KOPT-K1 (cell line): Measurements from ENCODE around the gene KRT82.
"Not testable (repeated sequence)": the region's sequence is repeated elsewhere in the genome, so short reads cannot be mapped to it uniquely, and the experiment has no call there.

Source experiments
- H3K27ac ChIP-seq: fragments of 200-600 bp; sonication (generic); 2 replicates; pipeline ENCODE4 v1.5.1; 2016; ENCODE audit warnings: antibody characterized with exemption, mild to moderate bottlenecking, low read depth, low read length; ENCODE audit not compliant: poor library complexity, severe bottlenecking
- H3K36me3 ChIP-seq: fragments of 200-600 bp; sonication (generic); 2 replicates; pipeline ENCODE4 v1.5.1; 2017; ENCODE audit warnings: antibody characterized with exemption, mild to moderate bottlenecking, low read length, moderate library complexity; ENCODE audit not compliant: insufficient read depth
- H3K9me3 ChIP-seq: fragments of 200-600 bp; sonication (generic); 2 replicates; pipeline ENCODE4 v1.5.1; 2017; ENCODE audit warnings: antibody characterized with exemption, low read length, mild to moderate bottlenecking; ENCODE audit not compliant: insufficient read depth, poor library complexity, severe bottlenecking

KRT82 gene

DNA sequence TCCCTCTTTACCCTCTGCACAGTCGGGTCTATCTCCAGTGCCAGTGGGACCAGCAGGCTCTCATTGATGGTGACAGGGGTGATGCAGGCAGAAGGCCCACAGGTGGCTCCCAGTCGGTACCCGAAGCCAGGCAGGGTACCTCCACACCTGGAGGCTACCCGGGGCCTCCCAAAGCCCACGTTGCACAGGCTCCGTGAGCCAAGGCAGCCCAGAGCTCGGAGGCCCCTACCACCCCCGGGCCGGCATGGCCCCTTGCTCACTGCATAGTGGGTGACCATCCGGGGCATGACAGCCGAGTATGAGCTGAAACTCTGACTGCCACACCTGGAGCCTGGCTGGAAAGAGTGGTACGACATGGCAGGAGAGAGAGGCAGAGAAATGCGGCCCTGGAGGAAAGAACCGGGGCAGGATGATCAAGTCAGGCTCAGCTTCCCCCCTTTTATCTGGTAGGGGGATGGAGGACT lies at the start of gene KRT82:
TSS of gene KRT82 (minus strand) at position 414 of the 464 bp plus-strand sequence. CDS start at position 356, 58 bp downstream.
- Histone ChIP-seq H3K27ac (no peak within 1 kb of the TSS), H3K9me3 (no peaks in the 10 kb centered on the region), H3K36me3 (no peaks in the 10 kb centered on the region)

DNA sequence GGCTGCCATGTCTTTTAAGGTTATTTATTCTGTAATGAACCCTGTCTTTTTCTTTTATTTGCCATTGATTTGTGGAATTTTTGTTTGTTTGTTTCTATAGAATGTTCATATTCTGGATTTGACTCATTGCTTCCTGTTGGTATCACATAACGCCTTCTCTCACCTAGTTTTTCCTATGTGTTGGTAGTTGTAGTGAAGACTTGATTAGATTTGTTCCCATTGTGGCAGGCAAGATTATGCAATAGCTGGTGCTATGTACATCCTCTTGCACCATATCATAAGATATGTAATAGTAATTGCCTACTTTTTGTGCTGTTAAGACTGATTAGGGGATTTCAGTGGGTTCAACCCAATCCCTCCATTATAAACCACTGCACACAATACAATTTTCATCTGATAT lies 49.7 kb upstream of the KRT82 start:
- Histone ChIP-seq H3K36me3 (no peaks in the 10 kb centered on the region), H3K9me3 (no peaks in the 10 kb centered on the region), H3K27ac (no peak overlapping the region)

DNA sequence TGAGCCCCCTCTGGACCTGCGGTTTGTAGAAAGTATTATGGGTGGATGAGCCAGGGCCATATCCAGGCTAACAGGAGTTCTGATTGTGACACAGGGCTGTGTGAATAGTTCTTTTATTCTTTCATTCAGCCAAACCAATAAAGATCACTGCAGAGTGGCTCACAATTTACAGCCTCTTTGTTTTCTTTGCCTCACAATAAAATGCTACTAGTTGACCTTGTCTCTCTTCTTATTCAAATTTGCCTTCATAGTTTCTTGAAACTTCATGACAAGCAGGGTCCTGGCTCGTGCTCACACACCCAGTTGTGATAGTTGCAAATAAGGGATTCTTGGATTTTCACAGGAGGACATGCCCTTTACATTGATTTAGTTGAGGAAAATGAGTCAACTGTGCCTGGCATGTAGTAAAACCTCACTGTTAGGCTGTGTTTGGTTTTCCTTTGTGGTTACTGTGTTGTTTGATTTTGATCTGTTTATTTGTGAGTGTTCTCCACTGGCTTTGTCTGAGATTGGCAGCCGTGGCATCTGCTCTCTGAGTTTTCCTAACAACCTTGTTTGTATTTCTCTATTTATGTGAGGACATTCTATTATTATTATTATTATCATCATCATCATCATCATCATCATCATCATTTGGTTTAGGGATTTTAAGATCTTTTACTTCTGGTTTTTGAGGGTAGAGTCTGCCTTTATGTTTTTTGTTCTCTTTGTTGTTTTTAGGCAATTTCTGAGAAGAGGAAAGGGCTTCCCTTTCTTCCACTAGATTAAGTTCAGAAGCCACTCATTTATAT lies 48.5 kb upstream of the KRT82 start:
- Histone ChIP-seq H3K36me3 (no peaks in the 10 kb centered on the region), H3K27ac (no peak overlapping the region), H3K9me3 (no peaks in the 10 kb centered on the region)

DNA sequence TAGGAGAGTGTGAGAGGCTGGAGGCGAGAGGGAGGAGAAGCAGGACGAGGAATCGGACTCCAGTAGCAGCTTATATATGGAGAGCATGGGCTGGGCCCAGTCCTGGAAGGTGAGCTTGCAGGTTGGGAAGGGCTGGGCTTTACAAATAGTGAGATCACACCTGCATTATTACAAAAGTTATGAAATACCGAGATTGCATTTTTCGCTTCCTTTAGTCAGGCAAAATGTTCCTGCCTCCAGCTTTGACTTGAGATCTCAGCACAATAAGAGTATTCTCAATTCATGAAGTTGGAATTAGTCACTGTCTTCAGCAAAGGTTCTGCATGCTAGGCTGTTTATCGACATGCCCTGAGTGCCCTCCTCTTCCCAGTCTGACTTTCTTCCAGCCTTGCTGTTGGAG lies 46.0 kb upstream of the KRT82 start, which contains the start of gene KRT6B:
TSS of gene KRT6B (minus strand) at position 46 of the 400 bp plus-strand sequence. CDS start 68 bp downstream, outside the sequence.
- Histone ChIP-seq H3K36me3 (no peaks in the 10 kb centered on the region), H3K27ac (no peak within 1 kb of the TSS), H3K9me3 (no peaks in the 10 kb centered on the region)

DNA sequence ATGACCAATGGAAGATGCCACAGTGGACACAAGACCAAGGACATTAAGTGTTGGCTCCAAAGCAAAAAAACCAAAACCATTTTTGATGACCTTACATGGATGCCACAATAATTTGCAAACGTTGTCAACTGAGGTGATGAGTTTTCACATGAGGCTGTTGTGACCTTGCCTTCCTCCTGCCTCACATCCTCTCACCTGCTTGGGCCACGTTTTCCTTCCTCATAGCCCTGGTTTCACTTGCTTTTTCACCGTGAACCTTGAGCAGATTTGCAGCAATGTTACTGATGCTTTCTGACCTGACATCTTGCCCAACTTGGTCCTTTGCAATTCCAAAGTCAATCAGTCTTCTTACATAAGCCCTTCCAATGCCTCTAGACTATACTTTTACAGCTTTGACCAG lies 42.1 kb upstream of the KRT82 start:
- H3K9me3 ChIP-seq, result no peaks in the 10 kb centered on the region
- H3K27ac ChIP-seq, result no peak overlapping the region
- H3K36me3 ChIP-seq, result no peaks in the 10 kb centered on the region

DNA sequence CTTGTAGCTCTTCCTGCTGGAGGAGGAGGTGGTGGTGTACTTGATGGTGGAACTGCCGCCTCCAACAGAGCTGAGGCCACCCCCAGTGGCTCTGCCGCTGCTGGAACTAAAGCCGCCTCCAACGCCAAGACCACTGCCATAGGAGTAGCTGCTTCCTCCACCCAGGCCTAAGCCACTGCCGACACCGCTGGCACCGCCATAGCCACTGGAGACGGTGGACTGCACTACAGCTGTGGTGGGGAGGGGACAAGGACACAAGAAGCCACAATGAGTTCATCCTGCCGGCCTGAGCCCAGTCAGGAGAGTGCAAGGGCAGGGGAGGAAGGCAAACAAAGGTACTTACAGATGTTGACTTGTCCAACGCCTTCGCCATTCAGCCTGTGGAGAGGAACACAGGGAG lies 41.1 kb upstream of the KRT82 start:
- H3K9me3 ChIP-seq, H3K27ac ChIP-seq, H3K36me3 ChIP-seq: not testable (repeated sequence)

DNA sequence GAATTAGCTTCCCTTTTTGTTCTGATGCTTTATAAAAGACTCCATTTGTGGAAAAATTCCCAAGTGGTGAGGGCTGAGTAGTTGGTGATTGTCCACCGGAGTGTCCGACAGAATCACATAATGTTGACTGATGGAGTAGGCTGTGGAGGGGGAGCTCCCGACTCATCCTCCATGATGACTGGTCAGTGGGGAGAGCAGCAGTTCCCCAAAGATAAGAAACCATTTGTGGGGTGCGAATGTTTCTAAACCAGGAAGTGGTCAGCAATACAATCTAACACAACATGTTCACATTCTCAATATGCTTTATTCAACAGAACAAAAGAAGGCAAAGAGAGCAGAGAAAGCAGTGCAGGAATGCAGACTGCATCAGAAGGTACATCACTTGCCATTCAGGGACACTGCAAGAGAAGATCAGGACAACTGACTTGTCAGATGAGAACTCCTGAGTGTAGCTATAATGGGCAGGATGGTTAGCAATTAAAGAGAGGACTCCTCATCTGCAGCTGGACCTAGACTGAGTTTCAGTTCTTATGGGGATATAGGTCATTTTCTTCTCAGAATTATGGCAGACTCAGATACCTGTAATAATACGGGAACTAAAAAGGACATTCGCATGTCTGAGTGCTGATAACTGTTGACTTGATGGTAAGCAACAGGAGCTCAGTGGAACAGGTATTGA lies 40.4 kb upstream of the KRT82 start:
- Histone ChIP-seq H3K36me3 (no peaks in the 10 kb centered on the region), H3K9me3 (no peaks in the 10 kb centered on the region), H3K27ac (no peak overlapping the region)

DNA sequence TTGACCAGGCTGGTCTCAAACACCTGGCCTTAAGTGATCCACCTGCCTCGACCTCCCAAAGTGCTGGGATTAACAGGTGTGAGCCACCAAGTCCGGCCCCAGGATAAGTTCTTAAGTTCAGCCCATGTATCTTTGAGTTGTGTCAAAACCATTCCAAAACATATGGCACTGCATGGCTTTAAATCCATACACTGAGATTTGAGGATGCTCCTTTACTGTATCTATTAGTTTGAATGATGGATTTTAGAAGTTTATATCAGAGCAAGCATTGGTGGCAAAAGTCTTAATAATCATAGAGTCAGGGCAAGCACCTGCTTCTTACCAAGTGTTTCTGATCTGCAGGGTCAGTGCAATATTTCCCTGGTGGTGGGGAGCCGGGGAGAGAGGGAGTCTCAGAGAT lies 39.7 kb upstream of the KRT82 start:
- Histone ChIP-seq H3K9me3 (no peaks in the 10 kb centered on the region), H3K27ac (no peak overlapping the region), H3K36me3 (no peaks in the 10 kb centered on the region)

DNA sequence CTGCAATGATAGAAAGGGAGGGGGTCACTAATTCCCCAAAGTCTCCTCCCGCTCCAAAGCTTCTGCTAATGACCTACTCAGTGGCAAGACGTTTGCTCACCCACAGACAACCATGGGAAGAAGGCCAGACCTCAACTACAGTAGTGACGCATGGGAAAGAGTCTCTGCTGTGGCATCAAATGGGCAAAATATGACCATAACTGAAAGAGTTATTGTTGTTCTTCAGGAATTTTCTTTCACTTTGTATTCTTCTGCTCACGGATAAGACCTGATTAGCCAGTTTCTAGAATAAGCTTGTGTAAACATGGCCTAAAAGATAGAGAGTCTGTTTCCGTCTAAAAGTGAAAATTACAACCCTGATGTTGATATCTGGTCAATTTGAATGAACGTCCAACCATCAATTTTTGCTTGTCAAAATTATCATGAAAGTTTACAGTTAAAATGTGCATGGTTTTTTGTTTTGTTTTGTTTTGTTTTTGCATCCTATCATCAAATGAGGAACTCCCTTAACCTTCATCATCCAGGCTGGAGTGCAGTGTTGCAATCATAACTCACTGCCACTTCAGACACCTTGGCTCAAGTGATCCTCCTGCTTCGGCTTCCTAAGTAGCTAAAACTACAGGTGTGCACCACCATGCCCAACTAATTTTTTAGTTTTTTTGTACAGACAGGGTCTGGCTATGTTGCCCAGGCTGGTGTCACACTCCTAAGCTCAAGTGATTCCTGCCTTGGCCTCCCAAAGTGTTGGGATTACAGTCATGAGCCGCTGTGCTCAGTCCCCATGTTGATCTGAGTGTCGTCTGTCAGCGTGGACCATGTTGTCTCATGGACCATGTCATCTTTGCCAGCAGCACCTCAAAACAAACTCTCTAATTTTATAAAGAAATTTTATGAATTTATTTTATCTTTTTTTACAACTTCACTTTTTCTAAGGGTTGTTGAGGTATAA lies 38.8 kb upstream of the KRT82 start:
- H3K27ac ChIP-seq, result no peak overlapping the region
- no peaks in the 10 kb centered on the region for H3K9me3 ChIP-seq
- no peaks in the 10 kb centered on the region for H3K36me3 ChIP-seq

DNA sequence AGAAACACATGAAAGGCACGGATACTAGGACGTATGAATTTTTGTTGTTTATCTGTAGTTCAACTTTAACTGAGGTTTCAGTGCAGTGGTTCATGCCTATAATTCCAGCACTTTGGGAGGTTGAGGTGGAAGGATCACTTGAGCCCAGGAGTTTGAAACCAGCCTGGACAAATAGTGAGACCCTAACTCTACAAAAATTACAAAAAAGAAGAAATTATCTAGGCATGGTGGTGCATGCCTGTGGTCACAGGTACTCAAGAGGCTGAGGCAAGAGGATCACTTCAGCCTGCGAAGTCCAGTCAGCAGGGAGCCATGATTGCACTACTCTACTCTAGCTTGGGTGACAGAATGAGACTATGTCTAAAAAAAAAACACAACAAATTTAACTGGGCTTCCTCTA lies 37.8 kb upstream of the KRT82 start:
- H3K27ac ChIP-seq, result no peak overlapping the region
- H3K36me3 ChIP-seq, result no peaks in the 10 kb centered on the region
- no peaks in the 10 kb centered on the region for H3K9me3 ChIP-seq

DNA sequence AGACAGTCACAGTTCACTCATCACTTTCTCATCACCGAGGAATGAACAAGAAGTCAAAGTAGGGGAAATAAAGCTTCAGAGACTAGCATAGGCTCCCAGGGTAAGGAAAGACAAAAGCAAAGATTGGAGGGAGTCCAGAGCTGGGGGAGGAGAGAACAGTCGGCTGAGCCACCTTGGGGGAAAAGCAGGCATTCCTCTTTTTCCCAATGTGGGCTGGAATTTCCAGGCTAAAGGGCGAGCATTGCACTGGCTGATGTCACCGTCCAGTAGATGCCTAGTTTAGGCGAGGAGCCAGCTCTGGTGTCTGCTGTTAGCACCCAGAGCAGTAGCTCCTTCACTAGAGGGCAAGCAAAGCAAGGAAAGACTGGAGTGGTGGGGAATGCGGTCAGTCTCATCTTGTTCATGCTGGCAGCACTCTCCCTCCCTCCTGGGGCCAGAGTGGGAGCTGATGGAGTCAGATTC lies 36.5 kb upstream of the KRT82 start:
- no peak overlapping the region for H3K27ac ChIP-seq
- no peaks in the 10 kb centered on the region for H3K36me3 ChIP-seq
- H3K9me3 ChIP-seq, result no peaks in the 10 kb centered on the region

DNA sequence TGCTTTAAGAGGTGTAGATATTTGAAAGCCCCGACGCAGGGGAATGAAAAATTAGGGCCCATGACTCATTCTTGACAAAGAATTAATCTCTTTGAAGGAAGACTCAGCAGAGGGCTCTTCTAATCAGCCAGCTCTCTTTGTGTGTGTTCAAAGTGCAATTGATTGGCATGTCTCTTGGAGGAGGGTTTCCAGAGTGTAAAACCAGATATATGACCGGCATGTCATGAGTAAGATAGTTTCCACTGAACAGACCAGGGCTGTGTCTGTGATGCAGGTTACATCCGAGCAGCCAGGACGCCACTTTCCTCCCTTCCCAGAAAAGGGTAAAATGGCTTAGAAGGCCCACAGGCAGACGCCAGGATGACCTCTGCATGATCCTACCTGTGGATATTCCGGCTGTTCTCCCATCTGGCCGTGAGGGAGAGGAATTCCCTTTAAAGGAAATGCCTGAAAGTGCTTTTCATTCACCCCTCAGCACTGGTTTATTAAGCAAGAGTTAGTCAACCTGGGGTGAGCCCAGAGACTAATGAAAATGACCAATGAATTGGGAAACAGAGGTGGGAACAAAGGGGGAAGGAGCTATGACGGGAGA lies 35.3 kb upstream of the KRT82 start:
- no peaks in the 10 kb centered on the region for H3K9me3 ChIP-seq
- no peaks in the 10 kb centered on the region for H3K36me3 ChIP-seq
- H3K27ac ChIP-seq, result no peak overlapping the region

DNA sequence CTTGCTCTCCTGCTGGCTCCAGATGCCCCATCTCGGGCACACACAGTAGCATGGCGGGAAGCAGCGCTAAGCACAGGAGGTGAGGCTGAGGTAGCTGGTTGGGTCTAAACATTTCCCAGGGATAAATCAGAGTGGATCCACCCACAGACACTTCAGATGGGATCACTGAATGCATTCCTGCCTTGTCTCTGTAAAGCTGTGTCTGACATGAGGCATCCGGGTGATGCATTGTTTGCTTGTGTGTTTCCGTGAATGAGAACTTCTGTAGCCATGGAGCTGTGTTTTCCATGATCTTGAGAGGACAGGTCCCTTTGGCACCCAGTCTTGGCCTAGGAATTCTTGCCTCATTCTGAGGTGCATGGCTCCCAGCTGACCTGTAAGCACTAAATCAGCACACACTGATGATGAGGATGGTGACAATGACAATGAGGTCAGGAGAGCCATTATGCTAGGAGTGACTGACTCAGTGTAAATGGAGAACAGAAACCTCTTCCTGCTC lies 34.7 kb upstream of the KRT82 start:
- Histone ChIP-seq H3K36me3 (no peaks in the 10 kb centered on the region), H3K27ac (no peak overlapping the region), H3K9me3 (no peaks in the 10 kb centered on the region)

DNA sequence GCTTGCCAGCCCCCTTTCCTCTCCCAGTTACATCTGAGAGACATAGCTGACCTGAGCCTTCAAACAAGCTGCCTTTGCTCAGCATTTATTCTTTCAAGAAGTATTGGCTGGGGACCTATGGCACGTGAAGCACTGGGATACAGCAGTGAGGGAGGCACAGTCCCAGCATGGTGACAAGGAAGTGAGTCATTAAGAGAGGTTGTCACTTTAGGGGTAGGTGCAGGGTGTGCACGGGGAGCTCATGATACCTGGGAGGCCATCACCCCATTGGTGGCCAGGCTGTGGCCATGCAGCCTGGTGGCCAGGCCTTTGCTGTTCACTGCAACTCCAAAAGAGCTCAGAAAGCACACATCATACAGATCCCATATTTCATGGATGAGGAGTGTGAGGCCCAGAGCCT lies 33.7 kb upstream of the KRT82 start:
- no peaks in the 10 kb centered on the region for H3K36me3 ChIP-seq
- H3K27ac ChIP-seq, result no peak overlapping the region

More for the DNA sequence above, 33.7 kb upstream of the KRT82 start:
- no peaks in the 10 kb centered on the region for H3K9me3 ChIP-seq
